Measurements from ENCODE around the gene HCRTR2. TPM values are rescaled to one million over a fixed set of nuclear protein-coding genes. Genes with fewer than 3 reads are reported as not detected.
"Not testable (repeated sequence)": the region's sequence is repeated elsewhere in the genome, so short reads cannot be mapped to it uniquely, and the experiment has no call there.

The HCRTR2 gene
- total and polyA plus RNA-seq, 4 donors = not detected

DNA sequence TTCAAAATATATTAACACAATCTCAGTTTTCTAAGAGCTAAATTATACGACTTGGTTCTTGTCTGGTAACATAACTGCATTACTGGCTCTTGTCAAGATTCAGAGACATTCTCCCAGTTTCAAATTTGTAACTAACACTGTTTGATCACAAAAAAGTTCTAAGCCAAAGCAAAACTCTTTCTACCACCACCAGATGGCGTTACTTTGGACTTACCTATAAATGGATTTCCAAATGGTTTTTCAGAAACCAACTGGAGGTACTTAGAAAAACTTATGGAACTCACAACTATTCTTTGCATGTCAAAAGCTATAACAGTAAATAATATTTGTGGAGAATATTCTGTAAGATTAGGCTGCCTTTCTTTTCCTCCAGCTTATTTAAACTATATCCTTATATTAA is 118.8 kb downstream of the HCRTR2 start:
- Histone ChIP-seq H3K4me1 (ENCODE audit: control insufficient read depth in 1 of 2, insufficient read depth in 2 of 2, low read length in 2 of 2) (no peaks in the 10 kb centered on the region), H3K27ac (ENCODE audit: low read depth in 1 of 2, low read length in 2 of 2) (no peak overlapping the region), H3K27me3 (ENCODE audit: control insufficient read depth in 1 of 2, insufficient read depth in 2 of 2, low read length in 1 of 2) (no peaks in the 10 kb centered on the region), H3K4me3 (ENCODE audit: low read length in 2 of 2) (no peak overlapping the region), H3K36me3 (ENCODE audit: control insufficient read depth in 1 of 2, insufficient read depth in 2 of 2, low read length in 1 of 2) (no peaks in the 10 kb centered on the region), H3K9me3 (ENCODE audit: control insufficient read depth, low read length) (no peaks in the 10 kb centered on the region)
- DNase-seq (no peak), ATAC-seq (ENCODE audit: low FRiP score) (no peak)
- intact Hi-C loops (cut with DNase I) = no loop called here
- WGBS, 2 donors = 45 to 51% methylated on average over 2 of the region's 2 CpGs

DNA sequence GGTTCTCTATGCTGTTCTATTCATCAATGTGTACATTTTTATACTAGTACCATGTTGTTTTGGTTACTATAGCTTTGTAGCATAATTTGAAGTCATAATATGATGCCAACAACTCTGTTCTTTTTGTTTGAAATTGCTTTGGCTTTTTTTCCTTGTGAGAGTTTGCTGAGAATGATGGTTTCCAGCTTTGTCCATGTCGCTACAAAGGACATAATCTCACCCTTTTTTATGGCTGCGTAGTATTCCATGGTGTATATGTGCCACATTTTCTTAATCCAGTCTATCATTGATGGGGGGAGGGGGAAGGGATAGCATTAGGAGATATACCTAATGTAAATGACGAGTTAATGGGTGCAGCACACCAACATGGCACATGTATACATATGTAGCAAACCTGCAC is 122.9 kb downstream of the HCRTR2 start:
- ATAC-seq (ENCODE audit: low FRiP score); H3K9me3 ChIP-seq (ENCODE audit: control insufficient read depth, low read length); intact Hi-C loops (cut with DNase I); H3K27ac ChIP-seq (ENCODE audit: low read depth in 1 of 2, low read length in 2 of 2); H3K4me3 ChIP-seq (ENCODE audit: low read length in 2 of 2); H3K27me3 ChIP-seq (ENCODE audit: control insufficient read depth in 1 of 2, insufficient read depth in 2 of 2, low read length in 1 of 2); H3K36me3 ChIP-seq (ENCODE audit: control insufficient read depth in 1 of 2, insufficient read depth in 2 of 2, low read length in 1 of 2); H3K4me1 ChIP-seq (ENCODE audit: control insufficient read depth in 1 of 2, insufficient read depth in 2 of 2, low read length in 2 of 2); DNase-seq: not testable (repeated sequence)
- 92 to 94% methylated on average over 3 of the region's 3 CpGs for WGBS, 2 donors

DNA sequence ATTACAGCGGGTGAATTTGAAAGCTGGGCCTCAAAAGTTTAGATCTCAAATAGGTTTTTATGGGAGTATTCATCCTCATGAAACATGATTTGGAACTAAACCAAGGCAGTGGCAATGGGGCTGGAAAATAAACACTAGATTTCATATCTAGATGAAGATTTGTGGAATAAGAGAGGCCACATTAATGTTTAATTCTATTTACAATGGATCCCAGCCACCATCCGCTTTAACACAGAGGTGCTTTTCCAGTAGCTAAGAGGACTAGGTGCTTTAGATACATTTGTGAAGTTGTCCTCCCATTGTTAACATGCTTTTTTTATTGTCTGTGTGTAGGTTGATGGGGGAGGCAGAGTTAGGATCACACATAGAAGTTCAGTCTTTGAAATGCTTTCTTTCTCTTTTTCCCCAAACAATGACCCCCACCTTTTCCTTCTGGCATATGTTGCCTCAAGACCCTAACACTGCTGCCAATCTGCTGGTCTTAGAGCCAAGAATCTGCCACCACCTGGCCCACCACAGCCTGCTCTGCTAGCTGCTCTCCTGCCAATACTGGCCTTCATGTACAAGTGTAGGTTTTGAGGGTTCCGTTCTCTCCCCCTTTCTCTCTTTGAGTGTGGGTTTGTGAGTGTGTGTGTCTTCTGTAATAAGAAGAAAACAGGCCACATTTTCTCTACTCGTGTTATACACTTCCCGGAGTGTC is 125.1 kb downstream of the HCRTR2 start:
- ATAC-seq (ENCODE audit: low FRiP score) (no peak), DNase-seq (no peak)
- intact Hi-C loops (cut with DNase I) = no loop called here
- H3K27me3 ChIP-seq (ENCODE audit: control insufficient read depth in 1 of 2, insufficient read depth in 2 of 2, low read length in 1 of 2) = no peaks in the 10 kb centered on the region
- H3K9me3 ChIP-seq (ENCODE audit: control insufficient read depth, low read length) = no peaks in the 10 kb centered on the region
- H3K4me1 ChIP-seq (ENCODE audit: control insufficient read depth in 1 of 2, insufficient read depth in 2 of 2, low read length in 2 of 2) = no peaks in the 10 kb centered on the region
- no peak overlapping the region for H3K27ac ChIP-seq (ENCODE audit: low read depth in 1 of 2, low read length in 2 of 2)
- no peak overlapping the region for H3K4me3 ChIP-seq (ENCODE audit: low read length in 2 of 2)
- 41 to 48% methylated on average over 5 of the region's 5 CpGs for WGBS, 2 donors
- no peaks in the 10 kb centered on the region for H3K36me3 ChIP-seq (ENCODE audit: control insufficient read depth in 1 of 2, insufficient read depth in 2 of 2, low read length in 1 of 2)

DNA sequence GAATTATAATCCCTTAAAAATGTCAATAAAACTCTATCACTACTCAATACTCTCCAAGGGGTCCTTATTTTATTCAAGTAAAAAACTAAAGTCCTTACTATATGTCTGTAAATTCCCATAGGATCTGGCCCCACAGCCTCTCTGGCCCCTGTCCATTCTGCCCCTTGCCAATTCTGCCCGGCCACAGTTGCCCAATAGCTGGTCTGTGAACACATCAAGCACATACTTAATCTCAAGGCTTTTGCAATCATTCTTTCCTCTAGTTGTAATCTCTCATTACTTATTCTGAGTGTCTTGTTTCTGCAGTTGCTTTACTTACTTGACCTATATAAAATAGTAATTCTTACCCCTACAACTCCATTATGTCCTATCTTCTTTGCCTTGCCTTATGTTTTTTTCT is 130.4 kb downstream of the HCRTR2 start:
- Histone ChIP-seq H3K27ac (ENCODE audit: low read depth in 1 of 2, low read length in 2 of 2) (no peak overlapping the region), H3K27me3 (ENCODE audit: control insufficient read depth in 1 of 2, insufficient read depth in 2 of 2, low read length in 1 of 2) (no peaks in the 10 kb centered on the region), H3K4me1 (ENCODE audit: control insufficient read depth in 1 of 2, insufficient read depth in 2 of 2, low read length in 2 of 2) (no peaks in the 10 kb centered on the region), H3K9me3 (ENCODE audit: control insufficient read depth, low read length) (peaks cover 2% of the 10 kb centered on the region), H3K4me3 (ENCODE audit: low read length in 2 of 2) (no peak overlapping the region), H3K36me3 (ENCODE audit: control insufficient read depth in 1 of 2, insufficient read depth in 2 of 2, low read length in 1 of 2) (no peaks in the 10 kb centered on the region)
- intact Hi-C loops (cut with DNase I) = no loop called here
- WGBS, 2 donors = 45 to 60% methylated on average over 1 of the region's 1 CpG
- DNase-seq = no peak
- no peak for ATAC-seq (ENCODE audit: low FRiP score)

DNA sequence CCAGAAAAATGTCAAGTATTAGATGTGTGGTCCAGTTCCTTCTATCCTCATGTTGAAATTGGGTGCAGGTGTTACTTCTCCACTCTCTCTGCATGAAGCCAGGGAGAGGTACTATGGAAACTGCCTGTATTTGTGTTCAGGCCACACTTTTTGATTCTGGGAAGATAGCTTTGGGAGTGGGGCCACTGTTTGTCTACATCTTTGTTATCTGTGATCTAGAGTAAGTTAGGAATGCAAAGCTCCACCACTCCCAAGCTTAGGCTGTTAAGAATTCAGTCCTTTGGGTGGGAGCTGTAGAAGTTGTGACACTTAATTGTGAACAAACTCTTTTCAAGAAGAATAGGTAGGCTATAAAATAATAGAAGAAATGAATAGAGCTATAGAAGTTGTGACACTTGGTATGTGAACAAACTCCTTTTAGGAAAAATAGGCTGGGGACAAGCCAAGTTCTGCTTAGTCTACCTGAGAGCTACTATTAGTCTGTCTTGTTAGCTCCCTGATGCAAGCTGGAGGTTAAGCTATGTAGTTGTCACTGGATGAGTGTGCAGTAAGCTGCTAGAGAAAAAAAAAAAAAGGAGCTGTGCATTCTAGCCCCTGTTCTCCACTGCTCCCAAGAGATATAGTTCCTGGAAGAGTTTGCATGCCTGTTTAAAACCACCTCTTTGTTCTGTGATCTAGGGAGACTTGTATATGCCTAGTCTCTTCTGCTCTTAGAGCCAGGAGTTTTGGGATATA is 145.8 kb downstream of the HCRTR2 start:
- Histone ChIP-seq H3K27ac (ENCODE audit: low read depth in 1 of 2, low read length in 2 of 2) (no peak overlapping the region), H3K9me3 (ENCODE audit: control insufficient read depth, low read length) (no peaks in the 10 kb centered on the region), H3K27me3 (ENCODE audit: control insufficient read depth in 1 of 2, insufficient read depth in 2 of 2, low read length in 1 of 2) (no peaks in the 10 kb centered on the region), H3K4me1 (ENCODE audit: control insufficient read depth in 1 of 2, insufficient read depth in 2 of 2, low read length in 2 of 2) (no peaks in the 10 kb centered on the region), H3K4me3 (ENCODE audit: low read length in 2 of 2) (no peak overlapping the region), H3K36me3 (ENCODE audit: control insufficient read depth in 1 of 2, insufficient read depth in 2 of 2, low read length in 1 of 2) (no peaks in the 10 kb centered on the region)
- intact Hi-C loops (cut with DNase I) = no loop called here
- ATAC-seq (ENCODE audit: low FRiP score) = no peak
- DNase-seq = no peak

DNA sequence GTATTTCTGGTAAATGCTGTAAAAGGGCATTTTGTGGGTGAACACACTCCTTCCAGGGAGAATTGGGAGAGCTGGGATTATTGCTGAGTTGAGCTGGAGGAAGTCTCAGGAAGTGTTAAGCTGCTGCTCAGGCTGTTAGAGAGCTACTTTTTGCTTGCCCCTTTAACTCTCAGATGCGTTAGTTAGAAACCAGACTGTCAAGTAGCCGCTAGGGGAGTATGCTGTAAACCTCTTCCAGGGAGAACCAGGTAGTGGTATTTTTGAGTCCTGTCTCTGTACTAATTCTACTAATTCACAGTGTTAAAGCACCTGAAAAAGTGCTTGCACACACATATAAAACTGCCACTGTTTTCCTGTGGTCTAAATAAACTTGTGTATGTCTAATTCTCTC is 146.4 kb downstream of the HCRTR2 start:
- DNase-seq (no peak), ATAC-seq (ENCODE audit: low FRiP score) (no peak)
- 35 to 41% methylated on average over 2 of the region's 2 CpGs for WGBS, 2 donors
- H3K4me3 ChIP-seq (ENCODE audit: low read length in 2 of 2) = no peak overlapping the region
- no peaks in the 10 kb centered on the region for H3K9me3 ChIP-seq (ENCODE audit: control insufficient read depth, low read length)
- no peak overlapping the region for H3K27ac ChIP-seq (ENCODE audit: low read depth in 1 of 2, low read length in 2 of 2)
- no peaks in the 10 kb centered on the region for H3K4me1 ChIP-seq (ENCODE audit: control insufficient read depth in 1 of 2, insufficient read depth in 2 of 2, low read length in 2 of 2)
- intact Hi-C loops (cut with DNase I) = no loop called here
- no peaks in the 10 kb centered on the region for H3K27me3 ChIP-seq (ENCODE audit: control insufficient read depth in 1 of 2, insufficient read depth in 2 of 2, low read length in 1 of 2)
- no peaks in the 10 kb centered on the region for H3K36me3 ChIP-seq (ENCODE audit: control insufficient read depth in 1 of 2, insufficient read depth in 2 of 2, low read length in 1 of 2)

DNA sequence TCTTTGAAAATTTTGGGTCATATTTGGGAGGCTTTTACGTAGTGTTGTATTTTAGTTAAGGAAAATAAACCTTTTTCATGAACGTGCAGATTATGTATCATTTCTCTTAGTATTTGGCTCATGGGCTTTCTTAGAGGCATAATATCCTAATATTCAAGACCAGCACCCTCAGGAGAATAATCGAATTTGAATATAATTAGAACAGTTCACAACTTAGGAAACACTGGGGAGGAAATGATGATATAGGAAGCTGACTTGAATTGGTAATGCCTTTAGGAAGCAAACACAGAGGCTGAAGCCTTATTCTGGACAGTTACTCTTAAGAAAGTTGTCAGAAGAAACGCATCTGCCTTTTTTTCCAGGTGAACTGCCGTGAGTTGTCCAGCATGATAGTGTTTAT is 152.9 kb downstream of the HCRTR2 start, which contains the start of gene GFRAL:
Gene GFRAL, plus strand, starts transcription at position 301 of the 400 bp plus-strand sequence. Its CDS starts 86 bp downstream, at position 387.
- Histone ChIP-seq H3K36me3 (ENCODE audit: control insufficient read depth in 1 of 2, insufficient read depth in 2 of 2, low read length in 1 of 2) (no peaks in the 10 kb centered on the region), H3K4me1 (ENCODE audit: control insufficient read depth in 1 of 2, insufficient read depth in 2 of 2, low read length in 2 of 2) (no peaks in the 10 kb centered on the region), H3K4me3 (ENCODE audit: low read length in 2 of 2) (no peak within 1 kb of the TSS), H3K9me3 (ENCODE audit: control insufficient read depth, low read length) (no peaks in the 10 kb centered on the region), H3K27ac (ENCODE audit: low read depth in 1 of 2, low read length in 2 of 2) (no peak within 1 kb of the TSS), H3K27me3 (ENCODE audit: control insufficient read depth in 1 of 2, insufficient read depth in 2 of 2, low read length in 1 of 2) (no peaks in the 10 kb centered on the region)
- no peak for ATAC-seq (ENCODE audit: low FRiP score)
- WGBS, 2 donors = 65 to 71% methylated on average over 5 of the region's 5 CpGs
- no peak for DNase-seq
- intact Hi-C loops (cut with DNase I) = no loop called here

Data from aorta (tissue), 5 donors.